NB4 (cell line): ENCODE results near the gene CSTF1.

Experiments
- DNase-seq: peaks from one replicate; pipeline ENCODE4 v3.0.0; 2010; ENCODE audit warnings: low read depth
- H3K4me3 ChIP-seq: one replicate; pipeline ENCODE4 v1.5.1; 2011; ENCODE audit warnings: mild to moderate bottlenecking, low read depth, low read length, moderate library complexity
- MYC ChIP-seq: IDR thresholded peaks from 2 replicates; pipeline ENCODE4 v1.6.1; 2011; ENCODE audit warnings: low read depth, low read length
- POLR2A ChIP-seq: IDR thresholded peaks from 2 replicates; pipeline ENCODE4 v1.6.1; 2011; ENCODE audit warnings: mild to moderate bottlenecking; ENCODE audit not compliant: insufficient read length; ENCODE audit errors: extremely low read depth
- TF ChIP-seq, protein P1 (sequence below): IDR thresholded peaks from 2 replicates; pipeline ENCODE4 v1.6.1; 2011; ENCODE audit warnings: low read depth, low read length
- TF ChIP-seq, protein P2 (sequence below): IDR thresholded peaks from one replicate; pipeline ENCODE4 v1.5.1; 2012; ENCODE audit warnings: low read depth, low read length

CSTF1 gene

DNA sequence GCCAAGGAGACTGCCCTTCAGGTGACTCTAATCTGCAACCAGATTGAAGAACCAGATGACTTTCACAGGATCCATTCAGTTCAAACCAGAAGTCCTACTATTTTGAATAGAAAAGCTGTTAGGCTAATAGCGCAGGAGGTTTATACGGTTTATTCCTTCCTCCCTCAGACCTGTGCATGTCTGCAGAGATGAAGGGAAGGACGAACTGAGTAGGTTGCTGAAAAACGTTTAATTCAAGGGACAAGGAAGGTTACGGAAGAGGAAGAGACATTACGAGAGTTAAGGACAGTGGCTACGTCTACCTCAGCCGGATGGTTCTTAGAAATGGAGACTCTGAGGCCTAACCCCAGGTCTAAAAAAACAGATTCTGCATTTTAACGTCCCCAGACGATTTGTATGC is 1.4 kb upstream of the CSTF1 start:
- peak; percentile 54 for DNase-seq
- H3K4me3 ChIP-seq: peak overlapping the region; percentile 97
- TF ChIP-seq MYC: no peak
- TF ChIP-seq, protein P1, sequence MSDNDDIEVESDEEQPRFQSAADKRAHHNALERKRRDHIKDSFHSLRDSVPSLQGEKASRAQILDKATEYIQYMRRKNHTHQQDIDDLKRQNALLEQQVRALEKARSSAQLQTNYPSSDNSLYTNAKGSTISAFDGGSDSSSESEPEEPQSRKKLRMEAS: no peak
- TF ChIP-seq POLR2A: no peak
- TF ChIP-seq, protein P2, sequence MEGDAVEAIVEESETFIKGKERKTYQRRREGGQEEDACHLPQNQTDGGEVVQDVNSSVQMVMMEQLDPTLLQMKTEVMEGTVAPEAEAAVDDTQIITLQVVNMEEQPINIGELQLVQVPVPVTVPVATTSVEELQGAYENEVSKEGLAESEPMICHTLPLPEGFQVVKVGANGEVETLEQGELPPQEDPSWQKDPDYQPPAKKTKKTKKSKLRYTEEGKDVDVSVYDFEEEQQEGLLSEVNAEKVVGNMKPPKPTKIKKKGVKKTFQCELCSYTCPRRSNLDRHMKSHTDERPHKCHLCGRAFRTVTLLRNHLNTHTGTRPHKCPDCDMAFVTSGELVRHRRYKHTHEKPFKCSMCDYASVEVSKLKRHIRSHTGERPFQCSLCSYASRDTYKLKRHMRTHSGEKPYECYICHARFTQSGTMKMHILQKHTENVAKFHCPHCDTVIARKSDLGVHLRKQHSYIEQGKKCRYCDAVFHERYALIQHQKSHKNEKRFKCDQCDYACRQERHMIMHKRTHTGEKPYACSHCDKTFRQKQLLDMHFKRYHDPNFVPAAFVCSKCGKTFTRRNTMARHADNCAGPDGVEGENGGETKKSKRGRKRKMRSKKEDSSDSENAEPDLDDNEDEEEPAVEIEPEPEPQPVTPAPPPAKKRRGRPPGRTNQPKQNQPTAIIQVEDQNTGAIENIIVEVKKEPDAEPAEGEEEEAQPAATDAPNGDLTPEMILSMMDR: no peak

DNA sequence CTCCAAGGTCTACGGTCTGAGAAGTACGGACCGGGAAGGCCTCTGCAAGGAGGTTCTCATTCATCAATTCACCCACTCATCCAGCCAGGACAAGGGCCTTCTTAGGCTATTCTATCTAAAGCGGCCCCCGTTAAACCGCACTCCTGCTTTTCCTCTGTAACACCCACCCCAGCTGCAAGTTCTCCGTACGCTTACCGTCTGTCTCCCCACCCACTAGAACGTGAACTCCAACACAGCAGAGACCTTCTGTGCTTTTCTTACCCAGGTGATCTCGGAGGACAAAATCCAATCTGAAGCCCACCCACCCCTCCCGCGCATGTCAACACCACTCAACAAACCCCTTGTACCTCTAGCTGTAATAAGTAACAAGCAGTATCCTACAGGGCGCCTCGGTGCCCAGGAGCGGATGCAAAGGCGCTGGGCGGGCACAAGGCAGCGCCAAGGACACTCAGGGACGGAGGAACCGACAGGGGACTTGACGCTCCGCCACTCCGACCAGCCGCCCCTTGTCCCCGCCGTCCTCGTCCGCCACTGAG is 781 bp upstream of the CSTF1 start:
- TF ChIP-seq MYC: peak; percentile 44; the same call in 1 of the 2 replicates
- TF ChIP-seq, protein P2: no peak
- TF ChIP-seq, protein P1: no peak
- TF ChIP-seq POLR2A: no peak
- peak overlapping the region; percentile 97 for H3K4me3 ChIP-seq
- no peak for DNase-seq

DNA sequence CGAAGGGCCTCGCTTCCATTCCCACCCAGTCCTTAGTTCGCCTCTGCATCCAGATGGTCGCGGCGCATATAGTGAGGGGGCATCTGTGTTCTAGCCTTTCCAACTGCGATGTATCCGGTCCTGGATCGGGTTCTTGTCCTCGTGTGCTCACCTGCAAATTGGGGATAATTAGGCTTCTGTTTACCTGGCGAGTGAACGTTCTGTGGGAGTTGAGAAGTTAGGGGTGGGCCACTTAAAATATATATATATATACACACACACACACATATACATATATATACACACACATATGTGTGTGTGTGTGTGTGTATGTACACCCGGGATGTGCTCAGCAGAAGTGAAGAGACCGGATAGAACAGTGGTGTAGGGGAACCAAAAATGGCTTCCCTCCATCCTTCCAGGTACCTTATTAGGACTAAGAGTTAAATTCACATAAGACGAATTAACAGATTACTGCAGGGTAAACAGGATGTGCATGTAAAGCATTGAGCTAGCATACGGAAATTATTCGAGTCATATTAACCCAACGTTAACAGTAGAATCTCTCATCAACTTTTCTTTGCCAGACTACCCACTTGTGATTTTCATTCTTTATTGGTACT is 537 bp downstream of the CSTF1 start:
- peak; percentile 35 for DNase-seq
- TF ChIP-seq POLR2A: no peak
- TF ChIP-seq, protein P1: no peak
- TF ChIP-seq, protein P2: no peak
- TF ChIP-seq MYC: no peak

DNA sequence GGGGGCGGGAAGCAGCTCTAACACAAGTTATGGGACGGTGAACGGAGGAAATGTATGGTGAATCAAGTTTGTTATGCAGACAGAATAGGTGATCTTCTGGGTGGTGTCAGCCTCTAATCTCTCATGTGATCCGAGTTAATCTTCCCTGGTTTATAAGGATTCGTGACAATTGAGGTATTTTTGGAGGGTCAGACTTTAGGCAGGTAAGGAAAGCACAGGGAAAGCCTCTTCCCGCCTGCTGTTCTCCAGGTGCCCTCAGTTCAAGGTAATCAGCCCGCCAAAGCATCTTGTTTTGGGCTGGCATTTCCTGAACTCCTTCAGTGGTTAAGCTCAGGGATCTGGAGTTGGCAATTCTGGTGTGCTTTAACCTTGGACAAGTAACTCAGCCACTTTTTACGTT is 1.2 kb downstream of the CSTF1 start:
- no peak for DNase-seq
- TF ChIP-seq, protein P1: no peak
- H3K4me3 ChIP-seq: peak overlapping the region; percentile 97

More for the DNA sequence above, 537 bp downstream of the CSTF1 start:
- H3K4me3 ChIP-seq: peak overlapping the region; percentile 97

DNA sequence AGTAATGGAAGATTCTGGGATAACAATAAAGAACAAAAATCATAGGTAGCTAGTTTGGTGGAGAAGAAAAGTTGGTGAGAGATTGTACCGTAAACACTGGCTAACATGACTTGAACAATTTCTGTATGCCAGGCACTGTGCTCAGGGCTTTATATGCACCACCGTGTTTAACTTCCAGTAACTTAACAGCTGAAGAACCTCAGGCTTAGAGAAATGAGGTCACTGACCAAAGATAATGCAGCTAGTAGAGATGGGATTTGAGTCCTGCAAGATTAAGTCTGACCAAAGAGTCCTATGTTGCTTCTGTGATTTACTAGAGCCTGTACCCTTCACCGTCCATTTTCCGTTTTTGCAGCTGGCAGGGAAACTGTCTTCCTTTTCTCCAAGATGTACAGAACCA is 2.7 kb downstream of the CSTF1 start:
- no peak for DNase-seq
- no peak for TF ChIP-seq POLR2A
- no peak for TF ChIP-seq MYC
- TF ChIP-seq, protein P1: no peak
- TF ChIP-seq, protein P2: no peak
- H3K4me3 ChIP-seq: no peak overlapping the region

DNA sequence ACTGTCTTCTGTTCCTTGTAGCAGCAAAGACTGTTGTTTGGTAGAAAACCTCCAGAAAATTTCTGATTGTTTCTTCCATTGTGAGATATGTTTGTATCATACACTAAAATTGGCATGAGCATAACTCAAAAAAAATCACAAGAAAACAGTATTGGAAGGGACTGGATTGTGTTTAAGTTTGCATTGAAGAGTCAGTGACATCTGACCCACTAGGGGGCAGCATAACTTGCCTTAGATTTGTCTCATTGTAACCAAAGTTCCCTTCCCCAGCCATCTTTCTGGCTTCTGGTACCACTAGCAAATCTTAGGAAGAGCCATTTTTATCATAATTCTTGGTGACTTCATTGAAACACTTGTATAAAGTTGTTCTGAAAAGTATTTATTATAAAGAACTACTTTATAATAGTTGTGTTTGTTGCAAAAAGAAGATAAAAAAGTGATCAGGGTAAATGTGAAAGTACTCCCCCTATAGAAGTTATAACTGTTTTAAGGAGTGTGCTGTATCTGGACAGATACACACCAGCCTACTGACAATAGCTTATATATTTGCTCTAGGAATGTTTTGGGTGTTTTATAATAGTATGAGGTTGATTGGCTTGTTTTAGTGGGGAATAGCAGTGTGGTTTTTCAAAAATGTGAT is 7.7 kb downstream of the CSTF1 start:
- no peak for TF ChIP-seq POLR2A
- TF ChIP-seq MYC: no peak
- TF ChIP-seq, protein P1: no peak
- TF ChIP-seq, protein P2: peak; percentile 85
- DNase-seq: peak; percentile 85
- H3K4me3 ChIP-seq: peak overlapping the region; percentile 0
